Sigmoid colon (tissue), 4 donors: ENCODE results near the gene MANBA.

Source experiments
- EP300 ChIP-seq, 4 donors: sonication (generic); formaldehyde crosslinking; IDR thresholded peaks; one replicate each; pipeline ENCODE4 v1.6.1; 2017; ENCODE audit warnings: antibody characterized with exemption in 4 of 4
- POLR2A ChIP-seq, 2 donors: fragments of 450-650 bp; IDR thresholded peaks; one replicate each; pipeline ENCODE4 v1.6.1; 2016; ENCODE audit warnings: antibody characterized with exemption in 2 of 2, mild to moderate bottlenecking in 2 of 2, moderate library complexity in 2 of 2
- TF ChIP-seq, protein P1 (sequence below), 4 experiments: fragments of 450-650 bp in 3 of 4; fragments of 200-600 bp in 1 of 4; IDR thresholded peaks; one replicate each; pipeline ENCODE4 v1.5.1; 2016 to 2019; ENCODE audit warnings: antibody characterized with exemption in 4 of 4, mild to moderate bottlenecking in 3 of 4, moderate library complexity in 2 of 4

DNA sequence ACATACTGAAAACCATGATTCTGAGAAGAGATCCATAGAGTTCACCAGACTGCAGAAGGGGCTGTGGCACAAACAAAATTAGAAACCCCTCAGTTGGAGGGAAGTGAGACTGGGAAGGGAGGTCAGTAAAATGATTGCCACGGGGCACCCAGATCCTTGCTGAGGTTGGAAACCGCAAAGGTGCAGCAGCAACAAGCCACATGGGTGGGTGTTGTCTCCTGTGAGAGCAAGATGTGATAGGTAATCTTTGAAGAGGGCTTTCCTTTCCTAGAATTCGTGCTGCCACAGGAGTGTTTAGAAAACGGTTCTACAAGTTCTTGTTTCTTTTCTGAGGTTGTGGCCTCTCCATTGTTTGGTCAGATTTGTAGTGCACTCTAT, 174.1 kb downstream of the MANBA start:
- TF ChIP-seq, protein P1, sequence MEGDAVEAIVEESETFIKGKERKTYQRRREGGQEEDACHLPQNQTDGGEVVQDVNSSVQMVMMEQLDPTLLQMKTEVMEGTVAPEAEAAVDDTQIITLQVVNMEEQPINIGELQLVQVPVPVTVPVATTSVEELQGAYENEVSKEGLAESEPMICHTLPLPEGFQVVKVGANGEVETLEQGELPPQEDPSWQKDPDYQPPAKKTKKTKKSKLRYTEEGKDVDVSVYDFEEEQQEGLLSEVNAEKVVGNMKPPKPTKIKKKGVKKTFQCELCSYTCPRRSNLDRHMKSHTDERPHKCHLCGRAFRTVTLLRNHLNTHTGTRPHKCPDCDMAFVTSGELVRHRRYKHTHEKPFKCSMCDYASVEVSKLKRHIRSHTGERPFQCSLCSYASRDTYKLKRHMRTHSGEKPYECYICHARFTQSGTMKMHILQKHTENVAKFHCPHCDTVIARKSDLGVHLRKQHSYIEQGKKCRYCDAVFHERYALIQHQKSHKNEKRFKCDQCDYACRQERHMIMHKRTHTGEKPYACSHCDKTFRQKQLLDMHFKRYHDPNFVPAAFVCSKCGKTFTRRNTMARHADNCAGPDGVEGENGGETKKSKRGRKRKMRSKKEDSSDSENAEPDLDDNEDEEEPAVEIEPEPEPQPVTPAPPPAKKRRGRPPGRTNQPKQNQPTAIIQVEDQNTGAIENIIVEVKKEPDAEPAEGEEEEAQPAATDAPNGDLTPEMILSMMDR (IDR thresholded peaks at IDR 0.05): no peak
- TF ChIP-seq POLR2A (IDR thresholded peaks at IDR 0.05): no peak
- TF ChIP-seq EP300 (IDR thresholded peaks at IDR 0.05): no peak
